8988T (cell line): ENCODE results near the gene FGFRL1.

Experiments
- DNase-seq: peaks from one replicate; pipeline ENCODE4 v3.0.0; 2011

Gene FGFRL1

GRCh38 chr4:1024882-1025545 is 13.6 kb downstream of the FGFRL1 start:
- no peak for DNase-seq

- peak; percentile 94 for DNase-seq
These were observed 14.7 kb downstream of the FGFRL1 start for GRCh38 chr4:1026115-1026514.

- DNase-seq: no peak
These were observed 15.9 kb downstream of the FGFRL1 start for GRCh38 chr4:1027219-1027914.

GRCh38 chr4:1027915-1028238 is 16.5 kb downstream of the FGFRL1 start:
- peak; percentile 41 for DNase-seq

GRCh38 chr4:1028574-1029220 is 17.3 kb downstream of the FGFRL1 start:
- DNase-seq: peak; percentile 41

- no peak for DNase-seq
These were observed 18.1 kb downstream of the FGFRL1 start for GRCh38 chr4:1029529-1029928.

- DNase-seq: no peak
These were observed 18.6 kb downstream of the FGFRL1 start for GRCh38 chr4:1030031-1030430.

- DNase-seq: no peak
These were observed 19.1 kb downstream of the FGFRL1 start for GRCh38 chr4:1030559-1030958.

GRCh38 chr4:1031346-1031745 is 19.9 kb downstream of the FGFRL1 start:
- no peak for DNase-seq

GRCh38 chr4:1031956-1032795 is 20.8 kb downstream of the FGFRL1 start:
- peak; percentile 94 for DNase-seq

- no peak for DNase-seq
These were observed 21.4 kb downstream of the FGFRL1 start for GRCh38 chr4:1032861-1033260.

GRCh38 chr4:1033840-1034551 is 22.6 kb downstream of the FGFRL1 start:
- peak; percentile 31 for DNase-seq

- no peak for DNase-seq
These were observed 24.1 kb downstream of the FGFRL1 start for GRCh38 chr4:1035510-1035909.

- DNase-seq: peak; percentile 29
These were observed 24.7 kb downstream of the FGFRL1 start for GRCh38 chr4:1036095-1036494.

- no peak for DNase-seq
These were observed 25.8 kb downstream of the FGFRL1 start for GRCh38 chr4:1036976-1037810.

- no peak for DNase-seq
These were observed 27.6 kb downstream of the FGFRL1 start for GRCh38 chr4:1038948-1039492.

GRCh38 chr4:1039493-1040343 is 28.3 kb downstream of the FGFRL1 start:
- no peak for DNase-seq

GRCh38 chr4:1040344-1041146 is 29.1 kb downstream of the FGFRL1 start:
- no peak for DNase-seq

- DNase-seq: no peak
These were observed 29.9 kb downstream of the FGFRL1 start for GRCh38 chr4:1041147-1041935.
